PC-9 (cell line): ENCODE data around the gene TMEM141.

ENCODE experiments used
- EZH2 ChIP-seq: fragments of 200-600 bp; sonication (generic); IDR thresholded peaks from 2 replicates; pipeline ENCODE4 v1.8.0; 2017; ENCODE audit warnings: antibody characterized with exemption, low read depth
- TF ChIP-seq, protein P1 (sequence below): fragments of 200-600 bp; sonication (generic); conservative IDR thresholded peaks from 2 replicates; pipeline ENCODE4 v1.6.1; 2017; ENCODE audit warnings: mixed run types, antibody characterized with exemption, mild to moderate bottlenecking, moderate library complexity

GRCh38 chr9:136839229-136840139 lies 48.3 kb downstream of the TMEM141 start:
- TF ChIP-seq, protein P1, sequence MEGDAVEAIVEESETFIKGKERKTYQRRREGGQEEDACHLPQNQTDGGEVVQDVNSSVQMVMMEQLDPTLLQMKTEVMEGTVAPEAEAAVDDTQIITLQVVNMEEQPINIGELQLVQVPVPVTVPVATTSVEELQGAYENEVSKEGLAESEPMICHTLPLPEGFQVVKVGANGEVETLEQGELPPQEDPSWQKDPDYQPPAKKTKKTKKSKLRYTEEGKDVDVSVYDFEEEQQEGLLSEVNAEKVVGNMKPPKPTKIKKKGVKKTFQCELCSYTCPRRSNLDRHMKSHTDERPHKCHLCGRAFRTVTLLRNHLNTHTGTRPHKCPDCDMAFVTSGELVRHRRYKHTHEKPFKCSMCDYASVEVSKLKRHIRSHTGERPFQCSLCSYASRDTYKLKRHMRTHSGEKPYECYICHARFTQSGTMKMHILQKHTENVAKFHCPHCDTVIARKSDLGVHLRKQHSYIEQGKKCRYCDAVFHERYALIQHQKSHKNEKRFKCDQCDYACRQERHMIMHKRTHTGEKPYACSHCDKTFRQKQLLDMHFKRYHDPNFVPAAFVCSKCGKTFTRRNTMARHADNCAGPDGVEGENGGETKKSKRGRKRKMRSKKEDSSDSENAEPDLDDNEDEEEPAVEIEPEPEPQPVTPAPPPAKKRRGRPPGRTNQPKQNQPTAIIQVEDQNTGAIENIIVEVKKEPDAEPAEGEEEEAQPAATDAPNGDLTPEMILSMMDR: no peak
- TF ChIP-seq EZH2: no peak
